SK-N-MC (cell line): Measurements from ENCODE around the gene CREBRF.

Source experiments
- EZH2 ChIP-seq: fragments of 200-600 bp; sonication (generic); IDR thresholded peaks from one replicate; pipeline ENCODE4 v1.6.1; 2017; ENCODE audit warnings: antibody characterized with exemption
- FOXP2 ChIP-seq: optimal IDR thresholded peaks from 2 replicates; pipeline ENCODE3; 2011; ENCODE audit warnings: mild to moderate bottlenecking, moderate library complexity; ENCODE audit not compliant: insufficient read depth; ENCODE audit errors: extremely low read length, control extremely low read depth
- POLR2AphosphoS5 ChIP-seq: IDR thresholded peaks from 2 replicates; pipeline ENCODE4 v1.6.1; 2012; ENCODE audit warnings: mild to moderate bottlenecking, low read depth, low read length, borderline replicate concordance

- TF ChIP-seq EZH2, result no peak
- TF ChIP-seq POLR2AphosphoS5, result no peak
- TF ChIP-seq FOXP2, result no peak
These were observed 43.3 kb downstream of the CREBRF start for GRCh38 chr5:173099461-173099860.
